OCI-LY7 (cell line): ENCODE results near the gene CTR9.

Experiments used
- CTCF ChIP-seq: fragments of 200-600 bp; sonication (generic); conservative IDR thresholded peaks from 2 replicates; pipeline ENCODE4 v1.5.1; 2014; ENCODE audit warnings: mild to moderate bottlenecking, antibody characterized with exemption, low read length, moderate library complexity, mixed read lengths
- EZH2phosphoT487 ChIP-seq: fragments of 200-600 bp; sonication (generic); IDR thresholded peaks from 2 replicates; pipeline ENCODE4 v1.6.1; 2018; ENCODE audit warnings: low read depth, borderline replicate concordance, mild to moderate bottlenecking, mixed run types, antibody characterized with exemption, low read length, moderate library complexity, mixed read lengths

GRCh38 chr11:10762185-10762584 lies 11.1 kb downstream of the CTR9 start:
- TF ChIP-seq CTCF: no peak
- TF ChIP-seq EZH2phosphoT487: no peak
